Fibroblast of the aortic adventitia (primary cell): ENCODE results near the gene SNX19. TPM values are rescaled to one million over a fixed set of nuclear protein-coding genes. Genes with fewer than 3 reads are reported as not detected.

Experiments used
- DNase-seq: peaks from one replicate; pipeline ENCODE4 v3.0.0-alpha.2; 2010; ENCODE audit warnings: low read depth
- H3K4me3 ChIP-seq: 2 replicates; pipeline ENCODE4 v1.5.1; 2011; ENCODE audit warnings: low read depth, mild to moderate bottlenecking, control low read depth, low read length, moderate library complexity
- CTCF ChIP-seq: IDR thresholded peaks from 2 replicates; pipeline ENCODE4 v1.5.1; 2011; ENCODE audit warnings: mild to moderate bottlenecking, low read length, control low read depth, inconsistent platforms; ENCODE audit not compliant: insufficient read depth
- total RNA-seq: library from RNA; depleted of rRNA; stranded (reverse); fragments of >200 nt; gene quantifications from 2 replicates; pipeline ENCODE4 v1.2.3, GENCODE V29; 2012; ENCODE audit warnings: low replicate concordance

Gene SNX19
- total RNA-seq, 1 donor, result 133 TPM

DNA sequence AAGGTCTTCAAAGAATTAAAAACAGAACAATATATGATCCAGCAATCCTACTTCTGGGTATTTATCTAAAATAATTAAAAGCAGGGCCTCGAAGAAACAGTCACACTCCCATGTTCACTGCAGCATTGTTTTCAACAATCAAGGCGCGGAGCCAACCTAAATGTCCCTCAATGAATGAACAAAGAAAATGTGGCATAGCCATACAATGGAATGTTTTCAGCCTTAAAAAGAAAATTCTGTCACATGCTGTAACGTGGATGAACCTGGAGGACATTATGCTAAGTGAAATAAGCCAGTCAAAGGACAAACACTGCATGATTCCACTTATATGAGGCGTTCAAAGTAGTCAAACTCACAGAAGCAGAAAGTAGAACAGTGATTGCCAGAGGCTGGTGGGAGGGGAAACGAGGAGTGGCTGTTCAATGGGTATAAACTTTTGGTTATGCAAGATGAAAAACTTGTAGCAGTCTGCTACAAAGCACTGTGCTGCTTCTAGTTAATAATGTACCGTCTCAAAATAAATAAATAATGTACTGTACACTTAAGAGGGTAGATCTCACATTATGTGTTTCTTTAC is 41.2 kb downstream of the SNX19 start:
- no peak overlapping the region for H3K4me3 ChIP-seq
- TF ChIP-seq CTCF, result no peak
- DNase-seq, result no peak

- DNase-seq, result peak; percentile 43
- H3K4me3 ChIP-seq, result no peak overlapping the region
- no peak for TF ChIP-seq CTCF
Observed at GRCh38 chr11:130874396-130874795, 41.9 kb downstream of the SNX19 start.

GRCh38 chr11:130873761-130874160 is 42.5 kb downstream of the SNX19 start:
- no peak for TF ChIP-seq CTCF
- H3K4me3 ChIP-seq, result no peak overlapping the region
- peak; percentile 26 for DNase-seq

DNA sequence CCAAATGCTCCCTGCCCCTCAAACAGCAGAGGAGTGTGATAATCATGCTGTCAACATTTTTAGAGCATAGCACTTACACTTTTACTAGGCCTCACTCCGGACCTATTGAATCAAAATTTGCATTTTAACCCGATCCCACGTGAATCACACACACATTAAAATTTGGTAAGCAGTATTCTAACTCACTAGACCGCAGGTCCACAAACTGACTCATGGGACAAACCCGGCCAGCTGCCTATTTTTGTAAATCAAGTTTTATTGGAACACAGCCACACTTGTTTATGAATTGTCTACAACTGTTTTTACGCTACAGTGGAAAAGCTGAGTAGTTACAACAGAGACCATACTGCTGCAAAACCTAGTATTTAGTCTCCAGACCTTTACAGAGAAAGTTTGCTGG is 43.3 kb downstream of the SNX19 start:
- no peak overlapping the region for H3K4me3 ChIP-seq
- DNase-seq, result peak; percentile 26
- no peak for TF ChIP-seq CTCF

- no peak for DNase-seq
- TF ChIP-seq CTCF, result no peak
- no peak overlapping the region for H3K4me3 ChIP-seq
Observed at GRCh38 chr11:130872513-130872912, 43.8 kb downstream of the SNX19 start.

DNA sequence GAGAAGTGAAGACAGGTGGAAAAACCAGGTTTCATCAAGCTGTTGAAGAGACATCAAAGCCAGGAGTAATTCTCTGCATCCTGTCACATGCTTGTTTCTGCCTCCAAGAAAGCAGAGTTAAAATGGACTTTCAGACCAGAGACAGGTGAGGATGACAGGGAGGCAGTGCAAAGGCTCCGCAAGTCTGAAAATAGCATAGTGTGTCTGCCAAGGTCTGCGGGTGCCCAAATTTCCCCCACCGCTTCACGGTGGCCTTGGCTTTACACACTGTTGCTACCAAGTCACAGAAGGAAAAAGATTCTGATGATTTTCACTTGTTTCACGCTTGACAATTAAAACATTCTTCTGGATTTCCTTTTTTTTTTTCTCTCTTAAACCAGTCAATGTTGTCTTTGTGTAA is 44.2 kb downstream of the SNX19 start:
- H3K4me3 ChIP-seq, result no peak overlapping the region
- TF ChIP-seq CTCF, result no peak
- DNase-seq, result no peak

GRCh38 chr11:130871616-130872015 is 44.7 kb downstream of the SNX19 start:
- no peak for DNase-seq
- no peak overlapping the region for H3K4me3 ChIP-seq
- no peak for TF ChIP-seq CTCF
